ENCODE measurements around the gene ANKS1A.
"Not testable (repeated sequence)": the region's sequence is repeated elsewhere in the genome, so short reads cannot be mapped to it uniquely, and the experiment has no call there.

Gene ANKS1A

GRCh38 chr6:34884996-34885395 is 4.1 kb upstream of the ANKS1A start:
- DNase-seq, result no peak

GRCh38 chr6:34885837-34886236 is 3.2 kb upstream of the ANKS1A start:
- not testable (repeated sequence) for DNase-seq

- peak; percentile 86 for DNase-seq
Observed at GRCh38 chr6:34887753-34888513, 1.1 kb upstream of the ANKS1A start, which contains the start of gene TAF11. Gene TAF11, minus strand, starts transcription at chr6:34888042. Its CDS starts 85 bp downstream, at chr6:34887957.

GRCh38 chr6:34888514-34888856 is 570 bp upstream of the ANKS1A start:
- no peak for DNase-seq

GRCh38 chr6:34890533-34890925 is 1.5 kb downstream of the ANKS1A start:
- no peak for DNase-seq

- no peak for DNase-seq
Observed at GRCh38 chr6:34891296-34891695, 2.2 kb downstream of the ANKS1A start.

GRCh38 chr6:34894693-34895092 is 5.6 kb downstream of the ANKS1A start:
- DNase-seq, result no peak

GRCh38 chr6:34897130-34897529 is 8.1 kb downstream of the ANKS1A start:
- DNase-seq, result no peak

GRCh38 chr6:34897716-34898115 is 8.7 kb downstream of the ANKS1A start:
- no peak for DNase-seq

GRCh38 chr6:34899748-34900147 is 10.7 kb downstream of the ANKS1A start:
- DNase-seq, result not testable (repeated sequence)

- DNase-seq, result no peak
Observed at GRCh38 chr6:34900321-34901031, 11.4 kb downstream of the ANKS1A start.

GRCh38 chr6:34901930-34902329 is 12.9 kb downstream of the ANKS1A start:
- no peak for DNase-seq

- DNase-seq, result no peak
Observed at GRCh38 chr6:34904990-34905613, 16.0 kb downstream of the ANKS1A start.

- no peak for DNase-seq
Observed at GRCh38 chr6:34906826-34907225, 17.8 kb downstream of the ANKS1A start.

- DNase-seq, result no peak
Observed at GRCh38 chr6:34908194-34908593, 19.1 kb downstream of the ANKS1A start.

- no peak for DNase-seq
Observed at GRCh38 chr6:34909320-34909883, 20.3 kb downstream of the ANKS1A start.

- no peak for DNase-seq
Observed at GRCh38 chr6:34911822-34912221, 22.8 kb downstream of the ANKS1A start.

GRCh38 chr6:34912715-34913464 is 23.8 kb downstream of the ANKS1A start:
- DNase-seq, result no peak

- no peak for DNase-seq
Observed at GRCh38 chr6:34914358-34914757, 25.3 kb downstream of the ANKS1A start.

- no peak for DNase-seq
Observed at GRCh38 chr6:34916348-34916967, 27.4 kb downstream of the ANKS1A start.

- DNase-seq, result no peak
Observed at GRCh38 chr6:34917626-34918285, 28.7 kb downstream of the ANKS1A start.

- DNase-seq, result no peak
Observed at GRCh38 chr6:34919651-34920050, 30.6 kb downstream of the ANKS1A start.

Measured in activated CD4-positive, CD25-positive, alpha-beta regulatory T cell treated with anti-CD3 and anti-CD28 coated beads, Interleukin-2, amount 50 U/mL, for 72 hours (primary cell).